OCI-LY1 (cell line): ENCODE measurements around the gene MVB12B.

Experiments used
- EZH2 ChIP-seq: fragments of 200-600 bp; sonication (generic), shearing (Covaris generic); IDR thresholded peaks from 2 replicates; pipeline ENCODE4 v1.8.0; 2017; ENCODE audit warnings: borderline replicate concordance, mixed run types, mild to moderate bottlenecking, antibody characterized with exemption, low read length, moderate library complexity, mixed read lengths
- TF ChIP-seq, protein P1 (sequence below): fragments of 200-600 bp; sonication (generic), shearing (Covaris generic); IDR thresholded peaks from 2 replicates; pipeline ENCODE4 v1.5.1; 2017; ENCODE audit warnings: mild to moderate bottlenecking, antibody characterized with exemption, low read length, moderate library complexity, mixed read lengths

DNA sequence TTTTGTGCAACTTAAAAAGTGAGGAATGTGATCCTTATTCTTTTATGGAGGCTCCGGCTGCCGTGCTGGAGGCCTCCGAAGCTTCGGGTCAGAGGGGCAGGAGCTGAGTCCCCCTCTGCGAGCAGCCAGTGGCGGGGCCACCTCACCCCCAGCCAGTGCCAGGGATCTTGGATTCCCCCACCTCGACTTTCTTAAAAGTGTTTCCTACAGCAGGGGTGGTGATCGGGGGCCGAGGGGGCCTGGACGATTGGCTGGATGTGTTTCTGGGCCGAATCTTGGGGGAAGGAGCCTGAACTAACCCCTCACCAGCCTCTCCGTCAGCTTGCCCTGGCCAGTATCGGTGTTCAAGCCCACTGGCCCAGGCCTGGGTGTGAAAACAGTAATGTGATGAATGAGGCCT lies 194.9 kb downstream of the MVB12B start:
- TF ChIP-seq, protein P1, sequence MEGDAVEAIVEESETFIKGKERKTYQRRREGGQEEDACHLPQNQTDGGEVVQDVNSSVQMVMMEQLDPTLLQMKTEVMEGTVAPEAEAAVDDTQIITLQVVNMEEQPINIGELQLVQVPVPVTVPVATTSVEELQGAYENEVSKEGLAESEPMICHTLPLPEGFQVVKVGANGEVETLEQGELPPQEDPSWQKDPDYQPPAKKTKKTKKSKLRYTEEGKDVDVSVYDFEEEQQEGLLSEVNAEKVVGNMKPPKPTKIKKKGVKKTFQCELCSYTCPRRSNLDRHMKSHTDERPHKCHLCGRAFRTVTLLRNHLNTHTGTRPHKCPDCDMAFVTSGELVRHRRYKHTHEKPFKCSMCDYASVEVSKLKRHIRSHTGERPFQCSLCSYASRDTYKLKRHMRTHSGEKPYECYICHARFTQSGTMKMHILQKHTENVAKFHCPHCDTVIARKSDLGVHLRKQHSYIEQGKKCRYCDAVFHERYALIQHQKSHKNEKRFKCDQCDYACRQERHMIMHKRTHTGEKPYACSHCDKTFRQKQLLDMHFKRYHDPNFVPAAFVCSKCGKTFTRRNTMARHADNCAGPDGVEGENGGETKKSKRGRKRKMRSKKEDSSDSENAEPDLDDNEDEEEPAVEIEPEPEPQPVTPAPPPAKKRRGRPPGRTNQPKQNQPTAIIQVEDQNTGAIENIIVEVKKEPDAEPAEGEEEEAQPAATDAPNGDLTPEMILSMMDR = no peak
- no peak for TF ChIP-seq EZH2
